NCI-H146 (cell line): ENCODE measurements around the gene CACNG7.

Source experiments
- DNase-seq: peaks from one replicate; lab custom pipeline; 2025; lab: John Stamatoyannopoulos, UW

CACNG7 gene

DNA sequence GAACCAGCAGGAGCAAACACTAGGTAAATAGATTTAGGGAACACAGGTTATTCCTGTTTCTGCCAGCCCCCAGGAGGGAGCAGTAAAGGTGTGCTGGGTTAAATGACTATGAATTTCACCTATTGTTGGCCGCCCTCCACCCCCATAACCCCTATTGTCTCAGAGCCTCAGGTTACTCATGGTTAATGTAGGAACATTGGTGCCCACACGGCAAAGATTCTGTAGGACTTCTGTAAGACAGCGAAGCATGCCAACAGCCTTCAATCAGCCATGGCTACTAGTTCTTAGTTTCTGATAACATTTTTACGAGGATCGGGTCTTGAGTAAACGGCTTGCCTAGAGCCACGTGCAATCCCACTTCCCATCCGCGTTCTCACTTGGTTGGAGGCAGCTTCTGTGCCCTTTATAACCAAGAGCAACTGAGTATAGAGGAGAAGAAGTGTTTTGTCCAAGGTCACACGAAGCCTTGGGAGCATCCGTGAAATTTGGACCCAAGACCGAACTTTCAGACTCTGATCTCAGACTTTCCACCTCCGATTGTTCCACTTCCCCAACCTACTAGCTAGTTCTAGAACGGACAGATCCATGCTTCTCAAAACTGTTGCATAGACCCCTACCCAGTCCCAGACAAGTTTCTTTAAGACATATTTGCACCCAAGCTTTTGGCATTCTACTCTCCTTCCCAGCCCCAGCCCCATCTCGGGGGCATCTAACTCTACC, 48.5 kb downstream of the CACNG7 start:
- DNase-seq, result no peak

DNA sequence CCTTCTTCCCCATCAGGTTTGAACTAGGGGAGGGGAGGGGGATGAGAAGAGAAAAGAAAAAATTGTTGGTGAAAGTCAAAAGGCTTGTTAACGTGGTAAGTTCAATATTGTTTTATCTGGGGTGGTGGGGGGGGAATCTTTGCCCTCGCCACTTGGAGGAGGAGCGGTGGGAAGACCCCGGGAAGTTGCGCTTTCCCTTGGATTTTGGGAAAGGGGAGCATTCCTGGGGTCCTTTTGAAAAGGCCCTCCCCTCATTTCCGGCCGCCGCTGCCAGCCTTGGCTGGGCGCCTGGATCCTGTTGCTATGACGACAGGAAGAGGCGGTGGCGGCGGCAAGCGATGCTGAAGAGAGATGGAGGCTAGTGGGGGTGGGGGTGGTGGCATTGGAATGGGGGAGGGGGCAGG, 49.1 kb downstream of the CACNG7 start:
- no peak for DNase-seq

DNA sequence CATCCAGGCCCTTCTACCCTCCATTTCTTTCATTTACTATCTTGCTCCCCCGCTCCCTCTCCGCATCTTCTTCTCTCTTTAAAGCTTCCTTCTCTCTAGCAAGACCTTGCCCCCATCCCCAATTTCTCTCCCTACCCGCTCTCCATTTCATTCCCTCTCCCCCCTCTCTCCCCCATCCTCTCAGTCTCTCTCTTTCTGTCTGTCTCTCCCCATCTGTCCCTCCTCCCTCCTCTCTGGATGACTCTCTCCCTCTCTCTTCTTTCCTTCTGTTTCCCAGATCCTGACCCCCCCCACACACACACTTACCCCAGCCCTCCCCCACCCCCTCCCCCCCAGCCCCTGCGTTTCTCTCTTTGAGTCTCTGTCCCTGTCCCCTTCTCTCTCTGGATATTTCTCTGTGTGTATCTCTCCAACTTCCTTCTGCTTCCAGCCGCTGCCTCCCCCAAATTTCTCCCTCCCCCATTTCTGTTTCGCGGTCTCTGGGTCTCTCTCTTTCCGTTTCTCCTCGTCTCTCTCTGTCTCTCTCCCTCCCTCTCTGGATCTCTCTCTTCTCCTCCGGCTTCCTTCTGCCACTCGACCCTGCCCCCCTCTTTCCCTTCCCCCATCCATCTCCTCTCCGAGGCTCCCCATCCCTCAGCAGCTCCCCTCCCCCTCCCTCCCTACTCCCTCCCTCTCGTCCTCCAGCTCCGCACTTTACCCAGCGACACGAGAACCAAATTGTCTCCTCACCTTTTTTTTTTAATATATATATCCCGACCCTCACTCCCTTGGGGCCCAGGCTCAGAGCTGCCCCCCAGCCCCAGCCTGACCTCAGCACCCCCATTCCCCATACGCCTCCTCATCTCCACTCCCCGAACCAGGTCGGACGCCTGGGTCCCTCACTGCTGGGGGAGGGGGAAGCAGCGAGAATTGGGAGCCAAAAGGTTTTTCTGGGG, 50.0 kb downstream of the CACNG7 start:
- no peak for DNase-seq

DNA sequence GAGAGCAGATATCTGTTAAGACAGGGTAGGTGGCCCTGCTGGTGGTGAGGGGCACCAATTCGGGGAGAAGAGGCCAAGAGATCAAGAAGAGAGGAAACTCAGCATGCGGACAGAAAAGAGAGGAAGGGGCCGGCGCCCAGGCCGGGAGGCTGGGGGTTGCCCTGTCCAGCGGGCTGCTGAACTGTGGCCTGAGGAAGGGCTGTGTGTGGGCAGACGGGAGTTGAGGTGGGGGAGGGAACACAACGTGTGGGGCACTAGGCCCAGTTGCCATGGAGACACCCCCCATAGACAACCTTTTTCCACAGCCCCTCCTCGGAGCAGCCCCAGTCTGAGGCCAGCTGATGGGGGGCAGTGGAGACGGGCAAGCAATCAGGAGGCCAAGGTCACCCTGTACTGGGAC, 51.1 kb downstream of the CACNG7 start:
- DNase-seq, result no peak

DNA sequence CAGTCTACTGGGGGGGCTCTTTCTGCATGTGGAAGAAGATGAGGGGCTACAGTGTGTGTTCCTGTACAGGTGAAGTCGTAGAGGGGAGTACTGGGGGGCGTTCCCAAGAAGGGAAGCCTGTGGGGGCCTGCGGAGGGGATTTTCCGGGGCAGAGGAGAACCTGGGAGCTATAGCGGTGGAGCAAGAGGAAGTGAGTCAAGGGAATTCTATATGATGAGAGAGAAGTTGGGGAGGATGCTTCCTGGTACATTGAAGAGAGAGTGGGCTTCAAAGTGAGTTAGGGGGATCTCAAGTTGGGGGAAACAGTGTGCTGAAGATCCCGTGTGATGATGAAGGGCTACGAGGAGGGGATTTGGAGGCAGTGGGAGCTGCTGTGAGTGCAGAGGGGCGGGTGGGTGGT, 51.8 kb downstream of the CACNG7 start:
- no peak for DNase-seq

DNA sequence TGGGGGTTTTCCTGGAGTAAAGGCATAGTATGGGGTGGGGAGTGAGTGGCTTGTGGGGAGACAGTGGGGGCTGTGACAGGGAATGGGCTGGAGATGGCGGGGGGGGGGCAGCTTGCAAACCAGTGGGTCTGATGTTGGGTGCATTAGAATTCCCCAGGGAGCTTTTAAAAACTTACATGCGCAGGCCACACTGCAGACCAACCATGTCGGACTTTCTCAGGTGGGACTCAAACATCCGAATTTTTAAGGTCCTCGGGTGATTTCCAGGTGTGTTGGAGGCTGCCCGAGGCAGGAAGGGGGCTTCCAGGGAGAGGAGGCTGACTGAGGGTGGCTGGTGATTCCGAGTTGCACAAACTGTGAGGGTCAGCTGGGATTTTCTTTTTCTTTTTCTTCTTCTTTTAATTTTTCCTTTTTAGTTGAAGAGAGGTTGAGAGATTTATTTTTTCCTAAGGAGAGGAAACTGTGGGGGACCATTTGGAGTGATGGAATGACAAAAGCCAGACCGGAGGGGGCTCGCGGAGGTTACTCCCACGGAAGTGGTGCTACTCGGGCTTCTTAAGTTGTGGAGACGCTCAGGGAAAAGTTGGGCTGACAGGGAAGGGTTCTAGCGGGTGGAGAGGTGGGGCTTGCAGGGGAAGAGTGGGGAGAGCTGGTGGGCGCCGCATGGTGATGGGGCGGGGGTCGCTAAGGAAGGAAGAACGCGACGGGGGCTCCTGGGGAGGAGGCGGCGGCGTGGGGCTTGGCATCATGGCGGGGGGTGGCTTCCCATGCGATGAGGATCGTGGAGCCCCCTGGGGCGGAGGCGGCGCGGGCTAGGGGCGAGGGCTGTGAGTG, 52.7 kb downstream of the CACNG7 start:
- DNase-seq, result no peak

DNA sequence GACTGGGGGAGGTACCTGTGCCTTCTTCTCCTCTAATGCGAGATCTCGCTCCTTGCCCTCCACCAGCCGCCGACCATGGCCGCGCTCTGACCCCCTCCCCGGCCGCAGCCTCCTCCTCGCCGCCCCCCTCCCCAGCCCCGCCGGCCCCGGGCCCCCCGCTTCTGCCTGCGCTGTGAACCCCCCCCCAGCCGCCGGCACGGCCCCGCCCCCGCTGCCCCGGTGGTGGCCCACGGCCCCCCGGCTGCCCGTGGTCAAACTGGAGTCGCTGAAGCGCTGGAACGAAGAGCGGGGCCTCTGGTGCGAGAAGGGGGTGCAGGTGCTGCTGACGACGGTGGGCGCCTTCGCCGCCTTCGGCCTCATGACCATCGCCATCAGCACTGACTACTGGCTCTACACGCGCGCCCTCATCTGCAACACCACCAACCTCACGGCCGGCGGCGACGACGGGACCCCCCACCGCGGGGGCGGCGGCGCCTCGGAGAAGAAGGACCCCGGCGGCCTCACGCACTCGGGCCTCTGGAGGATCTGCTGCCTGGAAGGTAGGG, 53.9 kb downstream of the CACNG7 start, which contains the start of gene CACNG8:
Gene CACNG8 (plus strand): TSS at position 51 of the 545 bp plus-strand sequence.
- no peak for DNase-seq

DNA sequence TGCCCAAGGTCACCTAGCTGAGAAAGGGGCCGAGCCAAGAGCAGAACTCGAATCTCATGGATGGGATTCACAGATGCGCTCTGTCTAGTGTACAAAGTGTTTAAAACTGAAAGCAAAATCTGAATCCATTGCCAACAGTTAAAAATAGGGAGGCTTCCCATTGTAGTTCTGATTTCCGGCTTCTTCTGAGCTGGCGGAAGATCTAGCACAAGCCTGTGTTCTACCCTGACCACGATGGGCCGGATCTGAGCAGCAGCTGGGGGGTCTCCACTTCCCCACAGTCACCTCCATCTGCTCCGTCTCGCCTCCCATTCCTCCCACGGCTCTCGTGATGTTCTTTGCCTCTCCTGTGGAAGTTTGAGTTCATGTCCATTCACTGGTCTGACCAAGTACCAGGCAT, 56.0 kb downstream of the CACNG7 start:
- DNase-seq, result no peak

DNA sequence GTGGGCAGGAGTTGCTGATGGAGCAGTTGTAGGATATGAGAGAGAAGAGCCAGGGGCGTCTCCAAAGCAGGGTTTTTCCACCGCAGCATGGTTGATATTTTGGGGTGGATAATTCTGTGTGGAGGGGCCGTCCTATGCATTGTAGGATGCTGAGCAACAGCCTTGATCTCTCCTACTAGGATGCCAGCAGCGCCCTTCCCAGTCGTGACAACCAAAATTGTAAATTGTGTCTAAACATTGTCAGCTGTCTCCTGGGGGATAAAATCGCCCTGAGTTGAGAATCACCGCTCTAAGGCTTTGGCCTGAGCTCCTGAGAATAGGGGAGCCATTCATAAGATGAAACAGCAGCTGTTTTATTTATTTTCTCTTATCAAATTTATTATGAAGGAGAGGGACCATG, 57.9 kb downstream of the CACNG7 start:
- no peak for DNase-seq

DNA sequence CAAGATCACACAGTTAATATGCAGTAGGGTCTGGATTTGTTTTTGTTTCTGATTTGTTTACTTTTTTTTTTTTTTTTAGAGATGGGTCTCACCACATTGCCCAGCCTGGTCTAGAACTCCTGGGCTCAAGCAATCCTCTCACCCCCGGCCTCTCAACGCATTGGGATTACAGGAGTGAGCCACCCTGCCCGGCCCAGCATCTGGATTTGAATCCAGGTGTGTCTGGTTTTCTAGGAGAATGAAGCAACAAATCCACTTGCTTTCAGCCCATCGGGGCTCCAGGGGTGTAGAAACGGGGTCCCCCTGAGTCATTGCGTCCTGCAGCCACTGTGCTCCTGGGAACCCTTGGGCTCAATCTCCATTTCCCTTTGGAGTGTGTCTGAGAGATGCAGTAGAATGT, 60.3 kb downstream of the CACNG7 start:
- DNase-seq, result no peak

DNA sequence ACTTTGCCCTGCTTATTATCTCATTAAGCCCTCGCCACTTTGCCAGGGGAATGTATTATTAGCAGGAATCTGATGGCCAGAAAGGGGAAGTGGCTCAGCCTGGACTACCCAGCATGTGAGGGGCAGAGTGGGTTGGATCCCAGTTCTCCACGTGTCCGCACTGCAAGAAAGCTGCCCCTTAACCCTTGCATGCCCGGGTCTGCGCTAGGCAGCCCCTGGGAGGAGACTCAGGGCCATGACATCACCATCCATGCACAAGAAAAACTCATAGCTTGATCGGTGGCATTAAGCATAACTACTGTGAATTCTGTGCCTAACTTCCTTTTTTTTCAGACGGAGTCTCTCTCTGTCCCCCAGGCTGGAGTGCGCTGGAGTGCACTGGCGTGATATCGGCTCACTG, 62.6 kb downstream of the CACNG7 start:
- DNase-seq, result no peak

DNA sequence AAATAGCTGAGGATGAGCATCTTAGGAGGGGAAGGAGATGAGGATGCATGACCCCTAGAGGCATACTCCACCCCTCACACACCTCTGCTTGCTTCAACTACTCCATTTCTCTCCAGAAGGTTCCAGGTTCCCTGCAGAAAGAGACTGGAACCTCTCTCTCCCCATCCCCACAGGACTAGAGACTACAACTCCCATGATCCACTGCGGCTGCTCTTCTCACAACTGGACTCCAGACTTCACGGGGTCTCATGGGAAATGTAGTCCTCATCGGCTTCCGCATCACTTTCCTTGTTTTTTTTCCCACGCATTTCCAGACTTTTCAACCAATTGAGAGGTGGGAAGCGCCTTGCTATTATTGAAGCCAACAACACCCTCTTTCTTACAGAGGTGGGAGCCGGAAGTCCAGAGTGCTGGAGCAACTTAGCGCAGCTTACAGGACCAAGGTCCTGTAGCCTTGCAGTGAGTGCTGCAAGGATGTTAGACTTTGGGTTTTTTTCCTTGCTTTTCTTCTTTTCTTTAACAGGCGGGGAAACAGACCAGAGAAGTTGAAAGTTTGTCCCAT, 68.4 kb downstream of the CACNG7 start:
- no peak for DNase-seq

DNA sequence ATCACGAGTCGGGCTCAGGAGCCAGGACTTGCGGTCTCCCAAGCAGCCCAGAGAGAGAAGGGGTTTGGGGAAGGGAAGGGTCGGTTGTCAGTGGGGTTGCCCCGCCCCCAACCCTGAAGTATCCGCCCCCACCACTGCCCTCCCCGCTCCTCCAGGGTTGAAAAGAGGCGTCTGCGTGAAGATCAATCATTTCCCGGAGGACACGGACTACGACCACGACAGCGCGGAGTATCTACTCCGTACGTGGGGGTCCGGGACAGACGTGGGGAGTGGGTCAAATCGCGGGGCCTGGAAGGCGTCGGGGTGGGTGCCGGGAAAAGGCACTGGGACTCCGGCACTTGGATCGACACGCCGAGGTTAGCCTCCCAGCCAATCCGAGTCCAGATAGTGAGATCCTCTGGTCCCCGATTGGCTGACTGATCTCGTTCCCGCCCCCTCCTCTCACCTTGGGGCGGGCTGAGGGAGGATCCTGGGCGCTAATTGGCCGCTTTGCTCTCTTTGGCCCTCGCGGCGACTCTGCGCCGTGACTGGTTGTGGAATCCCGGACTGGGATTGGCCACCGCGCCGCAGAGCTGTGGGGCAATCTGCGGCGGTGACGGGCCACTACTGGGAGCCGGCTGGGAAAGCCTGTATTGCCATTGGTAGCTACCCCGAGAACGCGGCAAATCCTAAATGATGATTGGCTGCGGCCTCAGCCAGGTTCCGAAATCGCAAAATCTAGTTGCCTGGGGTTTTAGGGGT, 69.1 kb downstream of the CACNG7 start:
- DNase-seq, result no peak

DNA sequence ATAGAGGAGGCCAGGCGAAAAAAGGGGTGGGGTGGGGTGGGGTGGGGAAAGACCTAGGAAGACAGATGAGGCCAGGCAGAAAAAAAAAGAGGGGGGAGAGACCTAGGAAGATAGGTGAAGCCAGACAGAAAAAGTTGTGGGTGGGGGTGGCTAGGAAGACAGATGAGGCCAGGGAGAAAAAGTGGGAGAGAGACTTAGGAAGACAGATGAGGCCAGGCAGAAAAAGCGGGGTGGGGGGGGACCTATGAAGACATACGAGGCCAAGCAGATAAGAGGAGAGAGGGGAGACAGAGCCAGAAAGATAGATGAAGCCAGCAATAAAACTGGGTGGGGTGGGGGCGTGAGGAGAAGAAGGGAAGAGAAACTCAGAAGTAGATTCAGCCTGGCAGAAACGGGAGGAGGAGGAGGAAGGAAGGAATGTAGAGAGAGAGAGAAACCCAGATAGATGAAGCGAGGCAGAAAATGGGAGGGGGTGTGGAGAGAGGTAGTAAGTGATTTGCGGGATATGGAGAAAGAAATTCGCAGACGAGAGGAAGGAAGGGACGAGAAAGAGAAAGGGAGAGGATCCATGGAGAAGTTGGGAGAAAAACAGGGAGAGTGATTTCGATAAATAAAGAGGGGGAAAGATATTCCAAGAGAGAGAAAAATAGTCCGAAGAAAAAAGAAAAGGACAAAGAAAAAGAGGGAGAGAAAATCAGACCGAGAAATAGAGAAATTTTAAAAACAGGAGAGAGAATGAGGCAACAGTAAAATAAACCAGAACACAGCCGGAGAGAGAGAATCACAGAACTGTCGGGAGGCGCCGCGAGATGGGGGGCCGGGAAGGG, 70.1 kb downstream of the CACNG7 start:
- DNase-seq, result no peak

DNA sequence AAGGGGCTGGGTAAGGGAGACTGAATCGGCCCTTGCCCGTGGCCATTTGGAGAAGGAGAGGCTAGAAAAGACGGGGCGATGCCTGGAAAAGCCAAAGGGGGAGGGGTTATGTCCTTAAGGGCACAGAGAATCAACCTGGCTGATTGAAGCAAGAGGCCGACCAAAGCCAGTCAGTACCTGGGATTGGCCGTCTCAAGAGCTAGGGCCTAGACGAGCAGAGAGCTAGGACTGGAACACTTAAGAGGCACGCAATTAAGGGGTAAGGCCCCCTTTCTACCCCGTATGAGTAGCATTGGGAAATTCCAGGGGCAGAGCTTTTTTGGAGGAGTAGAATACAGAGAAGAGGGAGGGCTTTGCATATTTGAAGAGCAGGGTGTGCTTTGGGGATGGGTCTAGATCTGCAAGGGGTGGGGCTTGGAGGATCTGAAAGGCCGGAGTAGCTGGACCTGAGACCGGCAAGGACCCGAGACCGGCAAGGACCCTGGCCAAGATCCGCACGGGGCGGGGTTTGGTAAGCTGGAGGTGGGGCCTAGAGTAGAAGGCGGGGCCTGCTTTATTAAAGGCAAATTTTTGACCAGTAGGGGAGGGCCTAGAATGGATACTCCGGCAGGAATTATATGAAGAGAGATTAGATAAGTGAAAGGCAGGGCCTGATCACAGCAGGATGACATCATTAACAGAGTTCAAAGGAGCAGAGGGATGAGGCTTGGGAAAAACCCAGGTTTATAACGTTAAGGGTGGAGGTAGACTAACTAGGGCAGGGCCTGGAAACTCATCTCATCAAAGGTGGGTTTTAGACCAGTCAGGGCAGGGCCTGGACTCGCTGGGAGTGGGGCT, 71.7 kb downstream of the CACNG7 start:
- DNase-seq, result no peak

DNA sequence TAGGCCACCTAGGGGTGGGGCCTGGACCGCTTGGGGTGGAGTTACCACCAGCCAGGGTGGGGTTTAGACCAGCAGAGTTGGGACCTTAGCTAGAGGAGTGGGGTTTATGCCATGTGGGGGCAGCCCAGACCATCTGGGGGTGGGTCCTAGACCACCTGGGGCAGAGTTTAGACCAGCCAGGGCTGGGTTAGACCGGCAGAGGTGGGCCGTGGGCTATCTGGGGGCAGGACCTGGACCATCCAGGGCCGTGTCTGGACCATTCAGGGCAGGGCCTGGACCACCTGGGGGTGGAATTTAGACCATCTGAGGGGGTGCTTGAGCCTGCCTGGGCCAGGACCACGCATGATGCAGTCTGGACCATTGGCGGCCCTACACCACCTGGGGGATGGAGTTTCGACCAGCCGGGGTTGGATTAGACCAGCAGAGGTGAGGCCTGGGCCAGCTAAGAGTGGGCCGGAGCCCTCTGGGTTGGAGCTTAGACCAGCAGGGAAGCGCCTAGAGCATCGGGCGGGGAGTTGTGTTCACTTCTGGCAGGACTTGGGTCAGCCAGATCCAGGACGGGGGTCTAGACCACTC, 72.4 kb downstream of the CACNG7 start:
- DNase-seq, result no peak

DNA sequence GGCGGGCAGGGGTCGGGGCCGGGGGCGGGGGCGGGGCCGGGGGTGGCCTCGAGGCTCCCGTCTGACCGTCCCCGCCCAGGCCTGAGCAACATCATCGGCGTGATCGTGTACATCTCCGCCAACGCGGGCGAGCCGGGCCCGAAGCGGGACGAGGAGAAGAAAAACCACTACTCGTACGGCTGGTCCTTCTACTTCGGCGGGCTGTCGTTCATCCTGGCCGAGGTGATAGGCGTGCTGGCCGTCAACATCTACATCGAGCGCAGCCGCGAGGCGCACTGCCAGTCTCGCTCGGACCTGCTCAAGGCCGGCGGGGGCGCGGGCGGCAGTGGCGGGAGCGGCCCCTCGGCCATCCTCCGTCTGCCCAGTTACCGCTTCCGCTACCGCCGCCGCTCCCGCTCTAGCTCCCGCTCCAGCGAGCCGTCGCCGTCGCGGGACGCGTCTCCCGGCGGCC, 72.9 kb downstream of the CACNG7 start:
- no peak for DNase-seq

DNA sequence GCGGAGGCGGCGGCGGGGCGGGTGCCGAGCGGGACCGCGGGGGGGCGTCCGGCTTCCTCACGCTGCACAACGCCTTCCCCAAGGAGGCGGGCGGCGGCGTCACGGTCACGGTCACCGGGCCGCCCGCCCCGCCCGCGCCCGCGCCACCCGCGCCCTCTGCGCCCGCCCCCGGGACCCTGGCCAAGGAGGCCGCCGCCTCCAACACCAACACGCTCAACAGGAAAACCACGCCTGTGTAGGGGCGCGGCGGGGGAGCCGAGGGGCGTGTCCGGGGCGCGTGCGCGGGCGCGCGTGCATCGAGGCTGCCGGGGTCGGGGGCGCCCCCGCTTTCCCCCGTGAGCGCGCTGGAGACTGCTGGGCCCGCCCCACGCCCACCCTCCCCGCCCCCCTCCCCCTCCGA, 73.5 kb downstream of the CACNG7 start:
- no peak for DNase-seq
